Esophagus muscularis mucosa (tissue), 4 donors: Measurements from ENCODE around the gene PNPO. TPM values are rescaled to one million over a fixed set of nuclear protein-coding genes. Genes with fewer than 3 reads are reported as not detected.
A peak's percentile ranks its signal among the peaks of the same experiment; 100 is the strongest.

Experiments
- DNase-seq: peaks from one replicate; pipeline ENCODE4 v3.0.0-alpha.2; 2017; ENCODE audit errors: extremely low spot score
- H3K27ac ChIP-seq, 4 donors: fragments of 200-600 bp; sonication (generic); replicated peaks in 1 of 4; 1 replicate in 3 of 4; 2 replicates in 1 of 4; pipeline ENCODE4 v1.5.1; 2016 to 2019; ENCODE audit warnings: mild to moderate bottlenecking in 1 of 4
- H3K27me3 ChIP-seq, 4 donors: fragments of 200-600 bp; sonication (generic); one replicate each; pipeline versions ENCODE4 v1.5.1 to v1.6.0; 2016 to 2019
- H3K36me3 ChIP-seq, 4 donors: fragments of 200-600 bp; sonication (generic); one replicate each; pipeline ENCODE4 v1.5.1; 2016 to 2019
- H3K4me1 ChIP-seq, 4 donors: fragments of 200-600 bp; sonication (generic); one replicate each; pipeline ENCODE4 v1.5.1; 2016 to 2019
- H3K4me3 ChIP-seq, 4 donors: fragments of 200-600 bp; sonication (generic); 1 replicate in 2 of 4; 2 replicates in 2 of 4; pipeline ENCODE4 v1.5.1; 2016 to 2019; ENCODE audit warnings: mild to moderate bottlenecking in 4 of 4, moderate library complexity in 1 of 4
- H3K9me3 ChIP-seq, 4 donors: fragments of 200-600 bp; sonication (generic); 1 replicate in 3 of 4; 2 replicates in 1 of 4; pipeline ENCODE4 v1.5.1; 2016 to 2019
- EP300 ChIP-seq: sonication (generic); formaldehyde crosslinking; IDR thresholded peaks from one replicate; pipeline ENCODE4 v1.6.1; 2017; ENCODE audit warnings: antibody characterized with exemption
- POLR2A ChIP-seq: fragments of 450-650 bp; IDR thresholded peaks from one replicate; pipeline ENCODE4 v1.6.1; 2017; ENCODE audit warnings: antibody characterized with exemption, moderate library complexity, mild to moderate bottlenecking, low read depth
- POLR2AphosphoS5 ChIP-seq, 2 donors: sonication (generic); formaldehyde crosslinking; IDR thresholded peaks; one replicate each; pipeline ENCODE4 v1.6.1; 2017; ENCODE audit warnings: antibody characterized with exemption in 2 of 2
- WGBS: methylation state at CpG from one replicate; pipeline ENCODE4 v1.1.5; 2018; 5-methylcytosine and 5-hydroxymethylcytosine counted together
- intact Hi-C: fragments of 100-400 bp; cut with DNase I; formaldehyde crosslinking; loops from one replicate; pipeline ENCODE4 v1.15.1; 2023
- total RNA-seq, 4 donors: library from RNA; depleted of rRNA; stranded (reverse); fragments of >200 nt; gene quantifications; one replicate each; pipeline versions ENCODE4 v1.1.0 to v1.2.1, GENCODE V29; 2016
- TF ChIP-seq, protein P1 (sequence below), 3 experiments: fragments of 200-600 bp in 2 of 3; fragments of 450-650 bp in 1 of 3; sonication (generic) in 2 of 3; IDR thresholded peaks; one replicate each; pipeline ENCODE4 v1.5.1; 2017 to 2019; ENCODE audit warnings: antibody characterized with exemption in 3 of 3, mild to moderate bottlenecking in 2 of 3, moderate library complexity in 1 of 3

The PNPO gene
- total RNA-seq, 4 donors from 2014 or later: 21.2 to 32.8 (median 27.6) TPM

DNA sequence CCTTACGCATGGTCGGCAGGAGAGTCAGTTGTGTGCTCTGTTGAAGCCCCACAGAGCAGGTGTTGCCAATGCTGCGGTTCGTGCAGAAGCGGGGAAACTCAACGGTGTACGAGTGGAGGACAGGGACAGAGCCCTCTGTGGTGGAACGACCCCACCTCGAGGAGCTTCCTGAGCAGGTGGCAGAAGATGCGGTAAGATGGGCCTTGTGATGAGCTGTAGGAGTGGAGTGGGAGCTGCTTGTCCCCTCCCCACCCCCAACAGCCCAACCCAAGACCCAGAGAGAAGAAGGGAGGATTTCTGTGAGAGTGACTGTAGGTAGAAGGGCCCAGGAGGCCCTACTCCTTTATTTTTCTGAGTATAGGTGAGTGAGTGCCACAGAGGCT is 34.4 kb downstream of the PNPO start:
- DNase-seq: no peak
- Histone ChIP-seq H3K4me1 (peaks cover 7 to 18% (median 14%) of the 10 kb centered on the region in 4 donors), H3K27me3 (no peaks in the 10 kb centered on the region), H3K27ac (no peak overlapping the region), H3K36me3 (peaks cover 42 to 76% (median 74%) of the 10 kb centered on the region in 4 donors), H3K9me3 (no peaks in the 10 kb centered on the region), H3K4me3 (no peak overlapping the region)
- WGBS: 88% methylated on average over 10 of the region's 10 CpGs
- intact Hi-C loops: loop anchor here (10.0 kb wide), 1 partner anchor 131 kb away; the partner anchor contains the start of gene SCRN2
- TF ChIP-seq, protein P1, sequence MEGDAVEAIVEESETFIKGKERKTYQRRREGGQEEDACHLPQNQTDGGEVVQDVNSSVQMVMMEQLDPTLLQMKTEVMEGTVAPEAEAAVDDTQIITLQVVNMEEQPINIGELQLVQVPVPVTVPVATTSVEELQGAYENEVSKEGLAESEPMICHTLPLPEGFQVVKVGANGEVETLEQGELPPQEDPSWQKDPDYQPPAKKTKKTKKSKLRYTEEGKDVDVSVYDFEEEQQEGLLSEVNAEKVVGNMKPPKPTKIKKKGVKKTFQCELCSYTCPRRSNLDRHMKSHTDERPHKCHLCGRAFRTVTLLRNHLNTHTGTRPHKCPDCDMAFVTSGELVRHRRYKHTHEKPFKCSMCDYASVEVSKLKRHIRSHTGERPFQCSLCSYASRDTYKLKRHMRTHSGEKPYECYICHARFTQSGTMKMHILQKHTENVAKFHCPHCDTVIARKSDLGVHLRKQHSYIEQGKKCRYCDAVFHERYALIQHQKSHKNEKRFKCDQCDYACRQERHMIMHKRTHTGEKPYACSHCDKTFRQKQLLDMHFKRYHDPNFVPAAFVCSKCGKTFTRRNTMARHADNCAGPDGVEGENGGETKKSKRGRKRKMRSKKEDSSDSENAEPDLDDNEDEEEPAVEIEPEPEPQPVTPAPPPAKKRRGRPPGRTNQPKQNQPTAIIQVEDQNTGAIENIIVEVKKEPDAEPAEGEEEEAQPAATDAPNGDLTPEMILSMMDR (IDR thresholded peaks at IDR 0.05): no peak
- TF ChIP-seq POLR2A (no peak), POLR2AphosphoS5 (IDR thresholded peaks at IDR 0.05) (no peak), EP300 (no peak)

DNA sequence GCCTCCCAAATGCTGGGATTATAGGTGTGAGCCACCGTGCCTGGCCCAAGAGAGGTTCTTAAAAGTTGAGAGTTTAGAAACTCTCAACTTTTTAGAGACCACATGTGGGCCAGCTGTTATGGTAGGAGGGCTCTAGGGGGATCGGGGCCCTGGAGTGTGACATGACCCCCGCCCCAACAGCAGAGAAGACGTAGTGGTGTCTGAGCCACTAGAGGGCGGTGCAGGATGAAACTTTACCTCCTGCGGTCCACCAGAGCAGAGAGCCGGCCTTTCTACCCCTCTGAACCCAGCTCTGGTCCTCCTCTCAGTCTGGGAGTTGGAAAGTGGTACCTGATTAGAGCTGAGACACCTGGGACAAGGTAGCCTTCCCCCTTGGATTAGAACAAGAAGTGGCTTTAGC is 37.0 kb downstream of the PNPO start:
- Histone ChIP-seq H3K4me3 (no peak overlapping the region), H3K4me1 (peaks cover 0 to 4% (median 0%) of the 10 kb centered on the region in 4 donors), H3K27ac (no peak overlapping the region), H3K27me3 (no peaks in the 10 kb centered on the region), H3K36me3 (peaks cover 47 to 100% (median 98%) of the 10 kb centered on the region in 4 donors), H3K9me3 (no peaks in the 10 kb centered on the region)
- 15% methylated on average over 7 of the region's 7 CpGs for WGBS
- intact Hi-C loops: loop anchor here (2.0 to 10.0 kb wide), 2 partner anchors 40 to 134 kb away; partner anchors contain the start of gene SCRN2
- no peak for DNase-seq
- TF ChIP-seq POLR2AphosphoS5 (IDR thresholded peaks at IDR 0.05): no peak
- TF ChIP-seq, protein P1 (IDR thresholded peaks at IDR 0.05): peak; percentile 70 to 77 (median 70)

DNA sequence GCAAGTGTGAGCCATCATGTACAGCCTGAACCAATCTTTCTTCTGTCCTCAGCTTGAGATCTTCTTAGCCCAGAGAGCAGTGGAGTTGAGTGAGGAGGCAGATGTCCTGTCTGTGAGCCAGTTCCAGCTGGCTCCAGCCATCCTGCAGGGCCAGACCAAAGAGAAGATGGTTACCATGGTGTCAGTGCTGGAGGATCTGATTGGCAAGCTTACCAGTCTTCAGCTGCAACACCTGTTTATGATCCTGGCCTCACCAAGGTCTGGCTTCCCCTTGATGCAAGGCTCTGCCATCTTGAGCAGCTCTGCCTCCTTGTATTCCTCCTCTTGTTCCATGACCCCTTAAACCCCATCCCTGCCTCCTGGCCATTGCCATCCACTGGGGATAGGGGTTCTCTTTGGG is 39.2 kb downstream of the PNPO start:
- Histone ChIP-seq H3K4me3 (no peak overlapping the region), H3K27ac (no peak overlapping the region), H3K27me3 (no peaks in the 10 kb centered on the region), H3K4me1 (peaks cover 0 to 4% (median 0%) of the 10 kb centered on the region in 4 donors), H3K36me3 (peaks cover 35 to 85% (median 79%) of the 10 kb centered on the region in 4 donors), H3K9me3 (no peaks in the 10 kb centered on the region)
- TF ChIP-seq POLR2AphosphoS5 (IDR thresholded peaks at IDR 0.05) (no peak), POLR2A (no peak), EP300 (no peak)
- TF ChIP-seq, protein P1 (IDR thresholded peaks at IDR 0.05): no peak
- intact Hi-C loops: no loop called here
- no peak for DNase-seq

DNA sequence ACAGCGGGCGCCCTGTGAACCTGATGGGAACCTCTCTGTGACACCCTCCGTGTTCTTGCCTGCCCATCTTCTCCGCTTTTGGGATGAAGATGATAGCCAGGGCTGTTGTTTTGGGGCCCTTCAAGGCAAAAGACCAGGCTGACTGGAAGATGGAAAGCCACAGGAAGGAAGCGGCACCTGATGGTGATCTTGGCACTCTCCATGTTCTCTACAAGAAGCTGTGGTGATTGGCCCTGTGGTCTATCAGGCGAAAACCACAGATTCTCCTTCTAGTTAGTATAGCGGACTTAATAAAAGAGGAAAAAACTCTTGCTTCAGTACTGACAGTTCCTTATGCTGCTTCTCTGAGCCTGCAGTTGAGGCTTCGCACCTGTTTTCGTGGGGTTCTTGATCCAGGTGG is 40.1 kb downstream of the PNPO start:
- Histone ChIP-seq H3K9me3 (no peaks in the 10 kb centered on the region), H3K4me1 (peaks cover 0 to 4% (median 0%) of the 10 kb centered on the region in 4 donors), H3K4me3 (no peak overlapping the region), H3K27me3 (no peaks in the 10 kb centered on the region), H3K36me3 (peaks cover 26 to 76% (median 70%) of the 10 kb centered on the region in 4 donors), H3K27ac (no peak overlapping the region)
- TF ChIP-seq, protein P1 (IDR thresholded peaks at IDR 0.05): no peak
- TF ChIP-seq POLR2AphosphoS5 (IDR thresholded peaks at IDR 0.05) (no peak), POLR2A (no peak), EP300 (no peak)
- no peak for DNase-seq
- 96% methylated on average over 9 of the region's 9 CpGs for WGBS
- intact Hi-C loops: no loop called here

DNA sequence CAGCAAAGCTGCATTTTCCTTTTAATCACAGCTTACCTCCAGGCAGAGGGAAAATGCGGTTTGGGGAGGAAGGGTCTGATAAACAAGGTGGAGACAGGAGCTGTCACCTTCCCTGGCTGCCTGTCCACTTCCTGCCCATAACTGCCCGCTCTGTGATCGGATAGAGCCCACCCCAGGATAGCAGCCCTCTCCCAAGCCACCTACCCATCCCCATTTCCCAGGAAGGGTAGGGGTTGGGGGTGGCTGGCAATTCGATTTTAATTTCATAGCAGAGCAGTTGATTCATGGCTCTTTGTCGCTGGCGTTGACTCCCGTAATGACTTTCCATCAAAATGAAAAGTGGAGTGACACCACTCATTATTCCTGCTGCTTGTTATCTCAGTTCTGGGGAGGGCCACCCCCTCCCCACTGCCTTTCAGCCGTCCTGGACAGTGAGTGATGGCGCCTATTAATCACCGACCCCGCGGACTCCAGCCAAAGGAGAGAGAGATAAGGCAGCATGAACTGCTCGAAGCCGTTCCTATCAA is 40.8 kb downstream of the PNPO start:
- Histone ChIP-seq H3K4me3 (no peak overlapping the region), H3K27me3 (no peaks in the 10 kb centered on the region), H3K9me3 (no peaks in the 10 kb centered on the region), H3K36me3 (peaks cover 26 to 69% (median 64%) of the 10 kb centered on the region in 4 donors), H3K27ac (no peak overlapping the region), H3K4me1 (peaks cover 0 to 8% (median 3%) of the 10 kb centered on the region in 4 donors)
- no peak for TF ChIP-seq POLR2AphosphoS5 (IDR thresholded peaks at IDR 0.05)
- no peak for TF ChIP-seq EP300
- TF ChIP-seq POLR2A: no peak
- TF ChIP-seq, protein P1 (IDR thresholded peaks at IDR 0.05): no peak
- intact Hi-C loops: no loop called here
- WGBS: 74% methylated on average over 14 of the region's 14 CpGs
- no peak for DNase-seq
